C4-2B (cell line): ENCODE data around the gene EXOC8.
"Not testable (repeated sequence)": the region's sequence is repeated elsewhere in the genome, so short reads cannot be mapped to it uniquely, and the experiment has no call there.

Experiments
- H3K27ac ChIP-seq: fragments of 450-650 bp; 2 replicates; pipeline ENCODE4 v1.5.1; 2017
- CTCF ChIP-seq: fragments of 450-650 bp; conservative IDR thresholded peaks from 2 replicates; pipeline ENCODE4 v1.5.1; 2017; ENCODE audit warnings: mild to moderate bottlenecking
- ZFX ChIP-seq: fragments of 450-650 bp; IDR thresholded peaks from 2 replicates; pipeline ENCODE4 v1.6.1; 2017

The EXOC8 gene

GRCh38 chr1:231351816-231352215, 14.2 kb upstream of the EXOC8 start:
- TF ChIP-seq ZFX (no peak), CTCF (no peak)
- no peak overlapping the region for H3K27ac ChIP-seq

GRCh38 chr1:231348856-231349255, 11.2 kb upstream of the EXOC8 start:
- H3K27ac ChIP-seq, result not testable (repeated sequence)

GRCh38 chr1:231348442-231348841, 10.8 kb upstream of the EXOC8 start:
- no peak for TF ChIP-seq CTCF
- TF ChIP-seq ZFX, result no peak

GRCh38 chr1:231347961-231348360, 10.3 kb upstream of the EXOC8 start:
- TF ChIP-seq CTCF (no peak), ZFX (no peak)
- no peak overlapping the region for H3K27ac ChIP-seq

More at GRCh38 chr1:231348442-231348841, 10.8 kb upstream of the EXOC8 start:
- no peak overlapping the region for H3K27ac ChIP-seq

- TF ChIP-seq ZFX, result no peak
- no peak for TF ChIP-seq CTCF
These were observed 2.8 kb upstream of the EXOC8 start for GRCh38 chr1:231340328-231341013.

GRCh38 chr1:231338270-231339128, 847 bp upstream of the EXOC8 start, which contains the start of gene SPRTN:
Gene SPRTN (plus strand): TSS chr1:231338293. CDS start chr1:231338384, 91 bp downstream.
- TF ChIP-seq CTCF, result no peak
- TF ChIP-seq ZFX, result no peak
- H3K27ac ChIP-seq, result peak within 1 kb of the TSS; percentile 95

More at GRCh38 chr1:231340328-231341013, 2.8 kb upstream of the EXOC8 start:
- H3K27ac ChIP-seq, result no peak overlapping the region

GRCh38 chr1:231337043-231337471, 595 bp downstream of the EXOC8 start:
- H3K27ac ChIP-seq, result peak overlapping the region; percentile 95
- TF ChIP-seq ZFX (no peak), CTCF (no peak)
